Right ventricle myocardium superior (tissue), 1 donor: ENCODE measurements around the gene ADAMTS17. TPM values are rescaled to one million over a fixed set of nuclear protein-coding genes. Genes with fewer than 3 reads are reported as not detected.
A peak's percentile ranks its signal among the peaks of the same experiment; 100 is the strongest.

Source experiments
- ATAC-seq: fragments of 200-7000 bp; cut with Tn5 transposase; one replicate; pipeline ENCODE4 v1.9.1; 2020; ENCODE audit warnings: mild to moderate bottlenecking; ENCODE audit not compliant: poor library complexity
- DNase-seq: peaks from one replicate; pipeline ENCODE4 v3.0.0-alpha.2; 2020
- intact Hi-C: fragments of 100-400 bp; cut with DNase I; formaldehyde crosslinking; loops from one replicate; pipeline ENCODE4 v1.11.2; 2022
- total RNA-seq: library from RNA; stranded (reverse); fragmentation: NEBNext Ultra II Directional; extraction: Animal tissue kit (Norgen Biotek cat#: 25700); gene quantifications from one replicate; pipeline ENCODE4 v1.2.1, GENCODE V29; 2021
- donor health status: DM: no; HTN: yes; CAD: no; lungs with severe emphysema.

Gene ADAMTS17
- total RNA-seq, 1 donor from 2014 or later = 1.7 TPM

DNA sequence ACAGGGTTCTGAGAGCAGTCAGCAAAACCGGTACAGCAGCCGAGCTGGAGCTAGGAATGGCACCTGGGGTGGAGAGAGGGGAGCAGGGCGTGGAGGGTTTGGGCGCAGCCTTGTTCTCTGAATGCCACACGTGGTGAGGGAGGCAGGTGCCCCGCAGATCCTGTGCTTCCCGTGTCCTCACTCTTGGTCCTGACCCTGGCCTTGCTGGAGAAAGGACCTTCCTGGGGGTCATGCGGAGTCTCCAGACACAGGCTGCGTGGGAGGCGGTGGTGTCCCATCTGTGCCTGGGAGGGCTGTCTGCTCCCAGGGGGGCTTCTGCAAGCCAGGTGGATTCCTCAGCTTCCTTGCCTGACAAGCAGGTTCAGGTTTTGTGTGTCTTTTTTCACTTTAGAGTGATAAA is 363.8 kb downstream of the ADAMTS17 start:
- DNase-seq (no peak), ATAC-seq (no peak)
- intact Hi-C loops = no loop called here

DNA sequence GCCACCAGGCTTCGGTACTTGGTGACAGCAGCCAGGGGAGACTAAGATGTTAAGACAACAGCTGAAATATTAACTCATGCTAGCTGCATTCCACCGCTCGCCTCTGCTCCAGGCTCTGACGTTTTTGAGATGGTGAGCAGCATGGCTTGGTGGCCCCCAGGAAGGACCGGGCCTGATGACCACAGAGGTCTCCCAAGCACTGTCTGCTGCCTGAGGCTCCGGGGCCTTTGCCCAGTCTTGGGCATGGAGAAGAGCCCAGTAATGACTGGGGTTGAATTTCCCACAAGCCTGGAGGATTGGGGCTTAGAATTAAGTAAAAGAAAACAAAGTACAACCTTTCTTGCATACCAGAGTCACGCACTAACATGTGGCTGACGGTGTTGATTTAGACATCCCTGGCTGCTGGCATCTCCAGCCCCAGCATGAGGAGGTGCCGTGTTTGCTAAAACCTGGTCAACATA is 364.9 kb downstream of the ADAMTS17 start:
- DNase-seq (no peak), ATAC-seq (no peak)
- intact Hi-C loops = no loop called here

DNA sequence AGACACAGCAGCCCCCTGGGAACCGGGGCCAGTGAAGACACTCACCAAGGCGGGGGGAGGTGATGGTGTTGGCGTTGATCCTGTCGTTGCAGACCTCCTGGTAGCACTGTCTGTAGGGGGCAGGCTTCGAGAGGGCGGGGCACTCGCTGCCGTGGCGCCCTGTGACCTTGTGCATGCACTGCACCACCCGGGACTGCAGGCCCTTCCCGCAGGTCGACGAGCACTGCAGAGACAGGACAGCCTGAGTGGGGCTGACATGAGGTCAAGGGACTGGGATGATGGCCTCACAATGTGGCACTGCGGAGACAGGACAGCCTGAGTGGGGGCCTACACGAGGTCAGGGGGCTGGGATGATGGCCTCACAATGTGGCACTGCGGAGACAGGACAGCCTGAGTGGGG is 365.8 kb downstream of the ADAMTS17 start:
- ATAC-seq (no peak), DNase-seq (no peak)
- intact Hi-C loops = no loop called here

DNA sequence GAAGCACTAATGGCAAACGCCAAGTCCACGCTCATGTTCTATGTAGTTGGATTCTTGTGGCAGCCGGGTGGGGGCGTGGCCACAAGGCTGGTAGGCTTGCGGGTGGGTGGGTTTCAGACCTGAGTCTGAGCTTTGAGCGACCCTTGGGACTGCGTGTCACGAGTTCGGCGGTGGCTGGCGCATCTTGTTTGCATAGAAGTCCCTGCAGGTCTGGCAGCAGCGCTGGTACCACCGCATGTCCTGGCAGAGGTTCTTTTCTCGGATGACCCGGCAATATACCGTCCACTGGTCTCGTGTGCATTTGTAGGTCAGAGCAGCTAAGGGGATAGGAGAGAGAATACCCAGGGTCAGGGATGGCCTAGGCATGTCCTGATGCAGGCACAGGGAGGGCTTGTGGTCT is 367.5 kb downstream of the ADAMTS17 start:
- intact Hi-C loops = no loop called here
- ATAC-seq (no peak), DNase-seq (no peak)

DNA sequence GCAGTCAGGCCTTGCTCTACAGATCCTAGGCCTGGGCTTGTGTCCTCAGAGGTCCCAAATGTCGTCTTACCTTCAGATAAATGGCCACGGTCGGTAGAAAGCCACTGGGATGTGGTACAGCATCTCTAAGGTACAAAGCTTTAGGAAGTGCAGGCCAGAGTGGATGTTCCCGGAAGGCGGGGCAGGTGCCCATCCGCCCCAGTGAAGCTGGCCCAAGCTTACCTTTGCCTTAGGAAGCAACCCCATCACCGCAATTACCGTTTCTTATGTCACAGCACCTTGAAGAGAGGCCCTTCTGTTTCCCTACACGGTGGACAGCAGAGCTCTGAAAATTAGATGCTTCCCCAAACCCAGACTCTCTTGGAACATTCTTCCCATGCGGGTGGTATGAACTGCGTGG is 368.4 kb downstream of the ADAMTS17 start:
- no peak for ATAC-seq
- no peak for DNase-seq
- intact Hi-C loops = no loop called here

- ATAC-seq = peak; percentile 13
- intact Hi-C loops = no loop called here
- DNase-seq = no peak
These were observed 370.8 kb downstream of the ADAMTS17 start for GRCh38 chr15:99970891-99971430.

DNA sequence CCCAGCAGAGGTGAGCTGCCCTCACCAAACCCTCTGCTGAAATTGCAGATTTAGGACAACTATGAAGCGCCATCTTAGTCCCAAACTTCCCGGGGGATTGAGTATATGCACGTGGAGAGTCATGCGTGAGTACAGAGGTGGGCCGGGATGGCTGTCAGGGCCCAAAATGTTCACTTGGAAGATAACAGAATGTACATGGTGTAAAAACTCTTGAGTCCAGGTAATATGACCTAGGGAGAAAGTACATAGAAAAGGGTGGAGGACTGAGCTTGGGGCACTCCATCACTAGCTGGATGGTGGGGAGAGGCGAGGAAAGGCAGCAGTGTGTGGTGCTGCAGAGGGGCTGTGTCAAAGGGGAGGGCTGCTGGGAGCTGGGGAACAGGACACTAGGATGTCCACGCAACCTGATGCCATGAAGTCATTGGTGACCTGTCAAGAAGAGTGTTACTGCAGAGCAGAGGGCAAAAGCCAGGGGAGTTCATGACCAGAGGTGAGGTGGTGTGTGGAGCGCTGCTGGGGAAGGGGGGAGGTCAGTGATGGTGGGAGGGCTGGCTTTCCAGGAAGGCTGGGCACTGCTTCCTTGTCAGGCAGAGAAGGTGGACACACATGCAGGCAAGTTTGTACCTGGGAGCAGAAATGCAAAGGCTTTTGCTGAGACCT is 372.4 kb downstream of the ADAMTS17 start:
- DNase-seq = no peak
- intact Hi-C loops = loop anchor here (10.0 kb wide), 1 partner anchor 155 kb away; no protein-coding TSS in a partner anchor

GRCh38 chr15:99967841-99968371 is 373.9 kb downstream of the ADAMTS17 start:
- intact Hi-C loops = loop anchor here (10.0 kb wide), 1 partner anchor 157 kb away; no protein-coding TSS in a partner anchor
- peak; percentile 61 for ATAC-seq
- no peak for DNase-seq

More for the DNA sequence above, 372.4 kb downstream of the ADAMTS17 start:
- ATAC-seq = no peak

GRCh38 chr15:99966815-99967214 is 375.0 kb downstream of the ADAMTS17 start:
- DNase-seq (no peak), ATAC-seq (no peak)
- intact Hi-C loops = loop anchor here (10.0 kb wide), 1 partner anchor 158 kb away; no protein-coding TSS in a partner anchor

DNA sequence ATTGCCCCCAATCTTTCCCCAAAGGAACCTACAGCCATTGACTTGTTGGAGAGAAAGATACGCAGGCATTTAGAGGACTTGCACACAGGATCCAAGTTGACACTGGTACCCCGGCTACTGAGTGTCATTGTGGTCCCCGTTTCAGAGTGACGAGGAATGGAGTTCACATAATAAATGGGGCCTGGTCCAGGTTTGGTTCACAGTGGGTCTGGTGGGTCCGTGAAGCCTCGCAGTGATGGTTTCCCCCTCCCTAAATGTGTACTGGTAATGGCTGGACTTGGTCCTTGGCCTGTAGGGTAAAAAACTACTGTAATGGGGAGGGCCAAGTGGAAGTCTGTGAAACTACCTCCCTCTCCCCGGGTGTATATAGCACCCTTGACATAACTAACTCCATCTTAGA is 376.4 kb downstream of the ADAMTS17 start:
- no peak for DNase-seq
- intact Hi-C loops = loop anchor here (10.0 kb wide), 1 partner anchor 159 kb away; no protein-coding TSS in a partner anchor
- ATAC-seq = no peak

DNA sequence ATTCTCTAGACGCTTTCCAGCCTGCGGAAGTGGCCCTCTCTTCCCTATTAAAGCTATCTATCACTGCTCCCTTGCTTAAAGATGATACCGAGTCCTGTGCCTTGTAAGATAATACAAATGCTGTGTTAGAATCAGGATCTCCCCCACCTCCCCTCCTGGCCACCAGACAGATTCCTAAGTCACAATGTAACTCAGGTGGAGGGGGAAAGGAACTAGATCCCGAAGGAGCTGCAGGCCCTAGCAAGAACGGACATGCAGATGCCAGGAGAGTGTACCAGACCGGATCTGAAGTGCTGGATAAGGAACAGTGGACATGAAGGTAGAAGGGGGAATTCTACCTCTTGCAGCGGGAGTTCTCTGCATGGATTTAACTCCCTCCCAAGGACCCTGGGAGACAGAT is 377.8 kb downstream of the ADAMTS17 start:
- ATAC-seq (no peak), DNase-seq (no peak)
- intact Hi-C loops = loop anchor here (10.0 kb wide), 1 partner anchor 161 kb away; no protein-coding TSS in a partner anchor

DNA sequence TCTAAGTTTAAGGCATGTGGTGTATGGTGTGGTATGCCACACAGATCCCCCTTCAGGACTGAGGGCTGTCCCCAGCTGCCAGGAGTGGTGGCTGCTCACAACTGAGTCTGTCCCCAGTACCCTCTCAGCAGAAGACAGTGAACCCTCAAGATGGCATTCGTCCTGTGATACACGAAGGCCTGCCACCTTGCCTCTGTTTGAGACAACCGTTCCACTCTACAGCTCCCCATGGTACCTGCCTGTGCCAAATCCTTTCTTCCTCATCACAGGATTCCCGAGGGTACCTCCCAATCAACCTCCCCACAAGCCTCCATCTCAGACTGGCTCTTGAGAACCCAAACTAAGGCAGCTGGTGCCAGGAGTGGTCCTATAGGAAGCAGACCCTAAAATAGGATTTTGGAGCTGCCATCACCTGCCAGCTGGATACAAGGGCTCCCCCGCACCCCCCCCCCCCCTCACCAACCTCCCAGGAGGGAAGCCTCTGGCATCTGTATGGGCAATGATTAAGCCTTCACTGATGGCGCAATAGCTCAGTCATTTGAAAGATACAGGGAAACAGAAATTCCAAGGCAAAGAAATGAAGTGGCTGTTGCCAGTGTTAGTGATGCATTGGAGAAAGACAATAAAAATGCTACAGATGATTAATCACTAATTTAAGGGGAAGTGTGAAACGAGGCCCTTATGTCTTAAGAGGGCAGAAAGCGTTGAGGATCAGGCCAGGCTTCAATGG is 378.5 kb downstream of the ADAMTS17 start:
- ATAC-seq = no peak
- intact Hi-C loops = loop anchor here (10.0 kb wide), 1 partner anchor 162 kb away; no protein-coding TSS in a partner anchor
- DNase-seq = no peak

GRCh38 chr15:99962006-99962561 is 379.7 kb downstream of the ADAMTS17 start:
- DNase-seq (no peak), ATAC-seq (no peak)
- intact Hi-C loops = loop anchor here (10.0 kb wide), 1 partner anchor 163 kb away; no protein-coding TSS in a partner anchor

- DNase-seq (no peak), ATAC-seq (peak; percentile 85)
These were observed 380.7 kb downstream of the ADAMTS17 start for GRCh38 chr15:99961011-99961441.

GRCh38 chr15:99959326-99959725 is 382.4 kb downstream of the ADAMTS17 start:
- DNase-seq (no peak), ATAC-seq (no peak)
- intact Hi-C loops = no loop called here

More at GRCh38 chr15:99961011-99961441, 380.7 kb downstream of the ADAMTS17 start:
- intact Hi-C loops = loop anchor here (10.0 kb wide), 1 partner anchor 164 kb away; no protein-coding TSS in a partner anchor

- DNase-seq (no peak), ATAC-seq (no peak)
- intact Hi-C loops = no loop called here
These were observed 383.2 kb downstream of the ADAMTS17 start for GRCh38 chr15:99958426-99959097.

DNA sequence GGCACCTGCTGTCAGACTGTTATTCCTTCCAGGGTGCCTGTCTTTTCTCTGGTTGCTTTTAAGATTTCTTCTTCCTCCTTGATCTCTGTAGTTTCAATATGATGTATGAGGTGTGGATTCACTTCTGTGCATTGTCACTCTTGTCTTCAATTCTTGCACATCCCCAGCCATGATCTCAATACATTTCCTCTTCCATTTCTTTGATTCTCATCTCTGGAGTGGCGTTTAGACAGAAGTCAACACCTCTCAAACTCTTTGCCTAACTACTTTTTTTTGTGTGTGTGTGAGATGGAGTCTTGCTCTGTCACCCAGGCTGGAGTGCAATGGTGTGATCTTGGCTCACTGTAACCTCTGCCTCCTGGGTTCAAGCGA is 384.1 kb downstream of the ADAMTS17 start:
- intact Hi-C loops = no loop called here
- DNase-seq (no peak), ATAC-seq (no peak)
